Psoas muscle (tissue), 8 donors: ENCODE data around the gene SPTB. TPM values are rescaled to one million over a fixed set of nuclear protein-coding genes. Genes with fewer than 3 reads are reported as not detected.

Experiments used
- ATAC-seq, 4 donors: fragments of 200-7000 bp; cut with Tn5 transposase; one replicate each; pipeline ENCODE4 v1.9.1; 2020; ENCODE audit warnings: moderate library complexity in 3 of 4, mild to moderate bottlenecking in 2 of 4
- DNase-seq, 2 donors: peaks; one replicate each; pipeline ENCODE4 v3.0.0-alpha.2; 2020
- H3K27ac ChIP-seq: fragments of 200-600 bp; one replicate; pipeline ENCODE4 v1.8.0; 2022
- H3K27me3 ChIP-seq, 3 donors: fragments of 200-600 bp in 1 of 3; one replicate each; pipeline versions ENCODE4 v1.6.1 to v1.8.0; 2013 to 2022; ENCODE audit warnings: low read length in 2 of 3, mild to moderate bottlenecking in 2 of 3, moderate library complexity in 1 of 3; ENCODE audit not compliant: insufficient read depth in 3 of 3
- H3K36me3 ChIP-seq, 2 donors: fragments of 200-600 bp in 1 of 2; one replicate each; pipeline versions ENCODE4 v1.6.1 to v1.8.0; 2013 to 2022; ENCODE audit warnings: low read depth in 1 of 2, mild to moderate bottlenecking in 1 of 2, moderate library complexity in 1 of 2; ENCODE audit not compliant: insufficient read depth in 1 of 2
- H3K4me1 ChIP-seq: fragments of 200-600 bp; one replicate; pipeline ENCODE4 v1.8.0; 2022
- H3K4me3 ChIP-seq: fragments of 200-600 bp; one replicate; pipeline ENCODE4 v1.8.0; 2022; ENCODE audit warnings: mild to moderate bottlenecking
- H3K9me3 ChIP-seq: fragments of 200-600 bp; one replicate; pipeline ENCODE4 v1.8.0; 2022
- WGBS, 3 donors: extraction: QIAGEN DNeasy Blood & Tissue Kit; methylation state at CpG; one replicate each; pipeline versions ENCODE4 v1.1.6 to v1.1.7; 2013; 5-methylcytosine and 5-hydroxymethylcytosine counted together
- intact Hi-C, 2 donors: fragments of 100-400 bp; cut with DNase I; formaldehyde crosslinking; loops; one replicate each; pipeline versions ENCODE4 v1.11.0 to v1.14.2; 2022
- polyA plus RNA-seq, 3 donors: library from polyadenylated mRNA; stranded (reverse); fragments of 200-250 nt; gene quantifications; one replicate each; pipeline ENCODE4 v1.2.3, GENCODE V29; 2013
- total RNA-seq, 4 donors: library from RNA; stranded (reverse); fragmentation: NEBNext Ultra II Directional in 2 of 4; extraction: Animal tissue kit (Norgen Biotek cat#: 25700) in 2 of 4; gene quantifications; one replicate each; pipeline versions ENCODE4 v1.2.1 to v1.2.4, GENCODE V29; 2021 to 2023
- TF ChIP-seq, protein P1 (sequence below): fragments of 200-600 bp; IDR thresholded peaks from one replicate; pipeline ENCODE4 v1.8.0; 2022; ENCODE audit warnings: antibody characterized with exemption
- donor health status: healthy with polysubstance abuse.
- donor health status: DM: no; HTN: no; CAD: no; lungs with moderate emphysema.
- donor health status: Bipolar disorder and iron deficiency.
- donor health status: healthy.
- donor health status: DM: yes; HTN: yes; CAD: no.
- donor health status: DM: no; HTN: no; CAD: no.
- donor health status: DM: no; HTN: no; CAD: no.
- donor health status: DM: yes; HTN: yes; CAD: no.

The SPTB gene
- total and polyA plus RNA-seq, 7 donors, result 43.4 to 540 (median 374) TPM

DNA sequence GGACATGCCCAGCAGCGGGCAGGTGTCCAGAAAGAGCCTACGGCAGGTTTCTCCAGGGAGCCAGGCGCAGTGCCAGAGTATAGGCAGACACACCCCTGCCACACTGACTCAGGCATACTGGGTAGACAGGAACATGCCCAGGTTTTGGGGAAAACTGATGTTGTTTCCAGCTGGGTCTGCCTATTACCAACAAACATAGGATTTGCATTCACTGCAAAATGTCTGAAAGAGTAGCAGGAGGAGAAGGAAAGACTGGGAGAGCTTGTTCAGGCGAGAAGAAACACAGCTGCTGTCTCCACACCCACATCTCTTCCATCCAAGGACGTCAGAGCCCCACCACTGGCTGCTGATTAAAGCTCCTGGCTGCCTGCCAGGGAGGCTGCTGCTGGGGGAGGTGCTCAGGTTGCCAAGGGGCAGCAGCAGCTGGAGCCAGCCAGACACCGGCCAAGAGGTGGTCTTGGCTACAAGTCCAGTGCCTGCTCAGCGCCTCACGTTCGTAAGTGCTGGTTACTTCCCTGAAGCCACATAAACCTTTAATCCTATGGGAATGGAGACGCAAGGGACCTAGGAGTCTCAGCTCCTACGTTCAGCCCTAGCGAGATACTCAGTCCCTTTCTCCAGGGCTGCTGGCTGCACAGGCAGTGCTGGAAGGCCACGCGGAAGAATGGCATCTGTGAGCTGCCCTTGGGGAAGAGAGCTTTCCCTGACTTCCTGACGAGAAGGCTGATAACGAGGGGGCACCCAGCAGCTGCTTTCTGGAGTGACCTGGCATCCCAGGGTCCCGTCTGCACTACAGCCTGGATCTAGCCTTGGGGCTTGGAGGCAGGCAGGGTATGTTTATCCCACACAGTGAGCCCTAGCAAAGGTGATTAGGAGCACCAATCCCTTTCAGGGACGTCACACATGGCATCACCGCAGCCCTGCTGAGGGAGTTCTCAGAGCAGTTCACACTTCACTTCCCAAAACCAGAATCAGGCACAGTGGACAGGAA is 117.4 kb downstream of the SPTB start:
- no peaks in the 10 kb centered on the region for H3K9me3 ChIP-seq
- ATAC-seq, result peak; percentile 50 to 67 (median 60)
- no peak overlapping the region for H3K4me3 ChIP-seq
- peak; percentile 80 to 90 for DNase-seq
- H3K27me3 ChIP-seq, result no peaks in the 10 kb centered on the region
- WGBS, 3 donors, result 9 to 15% (median 13%) methylated on average over 19 of the region's 19 CpGs
- intact Hi-C loops, result no loop called here
- peaks cover 42% of the 10 kb centered on the region for H3K4me1 ChIP-seq
- peaks cover 0 to 62% of the 10 kb centered on the region in 2 donors for H3K36me3 ChIP-seq
- TF ChIP-seq, protein P1, sequence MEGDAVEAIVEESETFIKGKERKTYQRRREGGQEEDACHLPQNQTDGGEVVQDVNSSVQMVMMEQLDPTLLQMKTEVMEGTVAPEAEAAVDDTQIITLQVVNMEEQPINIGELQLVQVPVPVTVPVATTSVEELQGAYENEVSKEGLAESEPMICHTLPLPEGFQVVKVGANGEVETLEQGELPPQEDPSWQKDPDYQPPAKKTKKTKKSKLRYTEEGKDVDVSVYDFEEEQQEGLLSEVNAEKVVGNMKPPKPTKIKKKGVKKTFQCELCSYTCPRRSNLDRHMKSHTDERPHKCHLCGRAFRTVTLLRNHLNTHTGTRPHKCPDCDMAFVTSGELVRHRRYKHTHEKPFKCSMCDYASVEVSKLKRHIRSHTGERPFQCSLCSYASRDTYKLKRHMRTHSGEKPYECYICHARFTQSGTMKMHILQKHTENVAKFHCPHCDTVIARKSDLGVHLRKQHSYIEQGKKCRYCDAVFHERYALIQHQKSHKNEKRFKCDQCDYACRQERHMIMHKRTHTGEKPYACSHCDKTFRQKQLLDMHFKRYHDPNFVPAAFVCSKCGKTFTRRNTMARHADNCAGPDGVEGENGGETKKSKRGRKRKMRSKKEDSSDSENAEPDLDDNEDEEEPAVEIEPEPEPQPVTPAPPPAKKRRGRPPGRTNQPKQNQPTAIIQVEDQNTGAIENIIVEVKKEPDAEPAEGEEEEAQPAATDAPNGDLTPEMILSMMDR, result no peak
- peak overlapping the region; percentile 82 for H3K27ac ChIP-seq

DNA sequence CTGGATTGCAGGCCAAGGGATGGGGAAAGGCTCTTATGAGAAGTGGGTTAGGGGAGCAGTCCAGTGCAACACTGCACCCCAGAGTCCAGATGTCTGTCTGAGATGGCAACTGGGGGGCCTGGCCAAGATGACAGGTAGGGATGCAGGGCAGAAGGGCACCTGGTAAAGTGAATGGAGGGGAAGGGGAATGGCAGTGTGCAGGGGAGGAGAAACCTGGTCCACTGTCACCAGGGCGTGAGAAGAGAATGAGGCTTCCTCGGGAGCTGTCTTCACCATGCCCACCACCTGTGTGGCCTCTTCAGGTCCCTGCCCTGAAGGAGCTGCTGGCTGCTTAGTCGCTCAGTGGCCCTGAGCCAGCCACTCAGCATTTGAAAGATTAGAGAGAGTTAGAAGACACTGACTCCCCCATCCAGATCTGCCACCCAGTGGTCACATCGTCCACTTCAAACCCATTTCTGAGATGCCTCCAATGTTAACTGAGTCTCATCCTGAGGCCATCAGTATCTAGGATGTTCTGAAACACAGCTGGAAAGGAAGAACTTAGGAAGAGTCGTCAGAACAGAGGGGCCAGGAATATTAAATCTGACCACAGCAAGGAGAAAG is 118.2 kb downstream of the SPTB start:
- WGBS, 3 donors, result 11 to 36% (median 18%) methylated on average over 5 of the region's 5 CpGs

DNA sequence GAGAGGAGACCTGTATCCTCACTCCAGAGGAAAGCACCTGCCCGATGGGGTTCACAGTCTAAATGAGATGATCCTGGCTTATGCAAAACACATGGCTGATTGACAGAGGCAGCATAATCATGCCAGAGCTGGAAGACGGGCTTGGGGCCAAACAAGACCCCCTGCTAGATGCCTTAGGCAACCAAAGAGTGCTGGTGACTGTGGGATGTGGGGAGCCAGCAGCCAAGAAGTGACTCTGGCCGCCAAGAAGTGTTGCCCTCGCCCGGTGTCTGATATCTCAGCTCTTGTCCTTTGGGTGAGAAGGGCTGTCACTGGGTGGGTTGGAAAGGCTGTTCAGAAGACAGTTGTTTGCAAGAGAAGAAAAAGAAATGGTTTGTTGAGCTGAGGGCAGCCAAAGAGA is 118.8 kb downstream of the SPTB start:
- peaks cover 0 to 48% of the 10 kb centered on the region in 2 donors for H3K36me3 ChIP-seq
- ATAC-seq (no peak), DNase-seq (peak in 1 of 2 donors; percentile 17)
- peaks cover 53% of the 10 kb centered on the region for H3K4me1 ChIP-seq
- TF ChIP-seq, protein P1, result no peak
- peak overlapping the region; percentile 82 for H3K27ac ChIP-seq
- H3K9me3 ChIP-seq, result no peaks in the 10 kb centered on the region
- 49 to 63% (median 50%) methylated on average over 5 of the region's 5 CpGs for whole genome bisulfite sequencing, 3 donors
- intact Hi-C loops, result no loop called here
- H3K27me3 ChIP-seq, result no peaks in the 10 kb centered on the region
- no peak overlapping the region for H3K4me3 ChIP-seq

More for the DNA sequence above, 118.2 kb downstream of the SPTB start:
- H3K27ac ChIP-seq, result peak overlapping the region; percentile 82
- peaks cover 50% of the 10 kb centered on the region for H3K4me1 ChIP-seq
- ATAC-seq, result peak in 1 of 4 donors; percentile 0
- no peak overlapping the region for H3K4me3 ChIP-seq
- TF ChIP-seq, protein P1, result no peak
- H3K9me3 ChIP-seq, result no peaks in the 10 kb centered on the region
- H3K36me3 ChIP-seq, result peaks cover 0 to 54% of the 10 kb centered on the region in 2 donors
- intact Hi-C loops, result no loop called here
- DNase-seq, result peak; percentile 19 to 44
- no peaks in the 10 kb centered on the region for H3K27me3 ChIP-seq

DNA sequence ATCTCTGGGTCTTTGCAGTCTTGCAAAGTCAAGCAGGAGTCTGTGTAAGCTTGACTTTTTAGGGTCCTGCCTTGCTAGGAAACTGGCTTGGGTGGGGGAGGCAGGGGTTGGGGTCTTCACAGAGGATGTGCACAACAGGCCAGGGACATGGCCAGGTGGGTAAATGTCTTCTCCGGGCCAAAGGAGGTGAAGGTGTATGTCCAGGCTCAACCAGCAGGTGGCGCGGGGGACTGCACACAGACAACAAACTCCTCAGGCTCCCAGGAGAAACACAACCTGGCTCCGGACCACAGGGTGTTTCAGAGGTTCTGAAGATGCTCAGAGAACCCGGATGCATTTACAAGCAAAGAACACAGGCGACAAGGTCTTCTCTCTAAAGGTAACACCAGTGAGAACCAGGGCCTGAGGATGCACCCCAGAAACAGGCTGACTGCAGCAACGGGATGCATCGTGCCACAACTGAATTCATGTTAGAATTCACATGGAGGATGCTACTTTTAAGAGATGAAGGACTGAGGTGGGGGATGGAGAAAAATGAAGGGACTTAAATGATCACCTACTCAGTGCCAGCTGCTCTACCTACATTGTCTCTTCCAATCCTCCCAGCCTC is 119.5 kb downstream of the SPTB start:
- WGBS, 3 donors, result 61 to 65% (median 65%) methylated on average over 8 of the region's 8 CpGs
- intact Hi-C loops, result no loop called here
- peaks cover 0 to 44% of the 10 kb centered on the region in 2 donors for H3K36me3 ChIP-seq
- ATAC-seq (peak in 2 of 4 donors; percentile 20 to 26), DNase-seq (peak; percentile 61 to 74)
- no peaks in the 10 kb centered on the region for H3K9me3 ChIP-seq
- TF ChIP-seq, protein P1, result peak; percentile 63
- no peaks in the 10 kb centered on the region for H3K27me3 ChIP-seq
- H3K4me1 ChIP-seq, result peaks cover 58% of the 10 kb centered on the region
- no peak overlapping the region for H3K4me3 ChIP-seq
- no peak overlapping the region for H3K27ac ChIP-seq
